DMS79 (cell line): ENCODE data around the gene LRRIQ1.

Source experiments
- DNase-seq: peaks from one replicate; lab custom pipeline; 2025; lab: John Stamatoyannopoulos, UW

LRRIQ1 gene

DNA sequence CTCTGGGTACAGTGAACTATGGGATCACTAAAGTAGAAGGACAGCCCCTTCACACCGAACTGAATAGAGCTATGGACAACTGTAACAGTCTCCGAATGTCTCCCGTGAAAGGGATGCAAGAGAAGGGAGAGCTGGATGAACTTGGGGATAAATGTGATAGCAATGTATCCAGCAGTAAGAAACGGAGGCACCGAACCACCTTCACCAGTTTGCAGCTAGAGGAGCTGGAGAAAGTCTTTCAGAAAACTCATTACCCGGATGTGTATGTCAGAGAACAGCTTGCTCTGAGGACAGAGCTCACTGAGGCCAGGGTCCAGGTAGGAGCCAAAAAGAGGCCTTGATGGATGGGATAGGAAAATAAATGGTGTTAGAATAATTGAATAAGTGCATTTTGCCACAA lies 247.4 kb downstream of the LRRIQ1 start:
- DNase-seq = no peak
